ENCODE measurements around the gene TOB1. TPM values are rescaled to one million over a fixed set of nuclear protein-coding genes. Genes with fewer than 3 reads are reported as not detected.
"Not testable (repeated sequence)": the region's sequence is repeated elsewhere in the genome, so short reads cannot be mapped to it uniquely, and the experiment has no call there.

Gene TOB1
- total RNA-seq, 3 donors from 2014 or later: 29.4 to 31.0 (median 30.9) TPM

DNA sequence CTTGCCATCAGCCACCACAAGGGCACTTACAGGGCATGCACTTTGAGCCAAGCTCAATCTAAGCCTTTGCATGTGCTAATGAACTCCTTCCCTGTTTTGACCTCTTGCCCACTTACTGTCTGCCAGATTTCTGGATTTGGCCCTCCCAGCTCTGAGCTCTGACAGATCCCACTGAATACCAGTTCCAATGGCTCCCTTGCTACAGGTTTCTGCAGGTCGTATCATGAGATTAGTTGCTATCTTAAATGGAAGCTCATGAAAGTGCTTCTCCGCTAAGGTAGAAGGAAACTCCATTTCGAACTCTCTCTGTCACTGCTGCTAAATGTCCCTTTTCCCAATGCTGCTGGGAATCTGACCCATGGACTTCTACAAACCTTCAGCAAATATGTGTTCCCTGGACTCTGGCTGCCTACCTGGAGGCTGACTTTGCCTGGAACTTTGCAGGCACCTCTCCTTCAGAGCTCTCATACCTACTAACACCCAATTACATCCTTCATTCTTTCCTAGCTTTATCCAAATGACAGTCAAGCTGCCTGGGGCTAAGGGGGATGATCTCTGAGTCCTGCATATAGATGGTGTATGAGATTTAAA is 23.5 kb upstream of the TOB1 start:
- DNase-seq (no peak), ATAC-seq (no peak)
- peaks cover 19% of the 10 kb centered on the region for H3K4me1 Mint-ChIP-seq (ENCODE audit: low read depth)
- no peaks in the 10 kb centered on the region for H3K9me3 Mint-ChIP-seq
- H3K36me3 Mint-ChIP-seq (ENCODE audit: insufficient read depth): no peaks in the 10 kb centered on the region
- no peak overlapping the region for H3K4me3 Mint-ChIP-seq
- H3K27me3 Mint-ChIP-seq (ENCODE audit: low read depth): no peaks in the 10 kb centered on the region

DNA sequence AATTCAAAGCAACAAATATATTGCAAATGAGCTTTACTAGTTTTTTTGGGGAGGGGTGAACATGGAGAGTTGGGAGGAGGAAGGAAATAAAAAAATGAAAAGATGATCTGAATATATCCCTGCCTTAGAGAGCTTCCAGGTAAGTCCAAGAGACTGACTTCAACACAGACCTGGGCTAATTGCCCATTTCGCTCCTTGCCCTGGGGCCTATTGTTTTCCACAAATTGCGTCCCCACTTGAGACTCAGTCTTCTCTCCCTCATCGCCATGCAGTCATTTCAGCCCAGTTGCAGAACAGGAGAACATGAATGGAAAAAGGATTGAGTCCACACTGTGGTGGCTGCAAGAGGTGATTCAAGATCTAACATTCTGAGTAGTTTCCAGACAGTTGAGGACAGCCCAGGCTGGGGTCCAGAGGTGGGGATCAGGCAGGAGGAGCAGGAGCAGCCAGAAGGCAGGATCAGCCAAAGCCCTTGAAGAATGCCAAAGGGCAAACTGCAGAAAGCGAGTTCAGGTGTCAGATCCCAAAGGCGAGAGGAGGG is 21.6 kb upstream of the TOB1 start:
- peaks cover 27% of the 10 kb centered on the region for H3K4me1 Mint-ChIP-seq (ENCODE audit: low read depth)
- H3K4me3 Mint-ChIP-seq: no peak overlapping the region
- no peaks in the 10 kb centered on the region for H3K36me3 Mint-ChIP-seq (ENCODE audit: insufficient read depth)
- no peaks in the 10 kb centered on the region for H3K9me3 Mint-ChIP-seq
- H3K27me3 Mint-ChIP-seq (ENCODE audit: low read depth): no peaks in the 10 kb centered on the region
- ATAC-seq: no peak
- DNase-seq: no peak

DNA sequence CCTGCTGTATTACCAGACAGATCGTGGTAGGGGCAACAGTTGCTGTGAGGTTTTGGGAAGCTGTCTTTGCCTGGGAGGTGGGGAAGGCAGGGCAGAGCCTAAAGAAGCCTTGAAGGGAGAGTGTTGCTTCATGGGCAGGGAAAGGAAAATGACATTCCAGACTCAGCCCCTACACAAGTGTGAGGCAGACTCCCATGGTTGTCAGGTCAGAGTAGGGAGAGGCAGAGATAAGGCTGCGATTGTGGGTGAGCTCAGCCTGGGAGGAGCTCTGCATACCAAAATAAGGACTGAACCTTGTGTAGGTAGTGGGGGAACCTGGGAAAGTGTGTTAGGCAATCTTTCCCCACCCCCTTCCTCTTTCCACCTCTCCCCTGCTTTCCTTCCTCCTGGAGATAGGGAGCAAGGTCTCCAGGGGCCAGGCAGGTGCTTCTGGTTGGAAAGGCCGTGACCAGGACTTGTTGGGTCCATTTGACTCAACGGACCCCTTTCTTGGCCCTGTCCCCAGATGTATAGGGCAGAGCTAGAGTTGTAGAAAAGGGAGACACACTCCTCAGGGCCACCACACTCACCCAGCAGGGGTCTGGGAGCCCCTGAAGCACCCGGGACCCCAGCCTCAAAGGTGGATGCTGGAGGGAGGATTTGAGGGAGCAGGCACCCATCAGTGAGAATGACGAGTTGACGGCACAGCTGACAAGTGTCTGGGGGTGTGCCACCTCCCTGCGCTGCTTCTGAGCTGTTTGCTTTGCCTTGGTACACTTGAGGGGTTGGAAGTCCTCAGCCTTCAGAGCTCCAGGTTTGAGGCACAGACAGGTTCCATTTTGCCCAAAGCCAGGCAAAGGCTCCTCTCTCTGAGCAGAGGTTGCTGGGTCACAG is 18.5 kb upstream of the TOB1 start:
- H3K4me1 Mint-ChIP-seq (ENCODE audit: low read depth): peaks cover 32% of the 10 kb centered on the region
- no peaks in the 10 kb centered on the region for H3K9me3 Mint-ChIP-seq
- H3K4me3 Mint-ChIP-seq: no peak overlapping the region
- H3K36me3 Mint-ChIP-seq (ENCODE audit: insufficient read depth): no peaks in the 10 kb centered on the region
- H3K27me3 Mint-ChIP-seq (ENCODE audit: low read depth): no peaks in the 10 kb centered on the region
- DNase-seq (no peak), ATAC-seq (peak in 1 of 2 donors; percentile 14)

DNA sequence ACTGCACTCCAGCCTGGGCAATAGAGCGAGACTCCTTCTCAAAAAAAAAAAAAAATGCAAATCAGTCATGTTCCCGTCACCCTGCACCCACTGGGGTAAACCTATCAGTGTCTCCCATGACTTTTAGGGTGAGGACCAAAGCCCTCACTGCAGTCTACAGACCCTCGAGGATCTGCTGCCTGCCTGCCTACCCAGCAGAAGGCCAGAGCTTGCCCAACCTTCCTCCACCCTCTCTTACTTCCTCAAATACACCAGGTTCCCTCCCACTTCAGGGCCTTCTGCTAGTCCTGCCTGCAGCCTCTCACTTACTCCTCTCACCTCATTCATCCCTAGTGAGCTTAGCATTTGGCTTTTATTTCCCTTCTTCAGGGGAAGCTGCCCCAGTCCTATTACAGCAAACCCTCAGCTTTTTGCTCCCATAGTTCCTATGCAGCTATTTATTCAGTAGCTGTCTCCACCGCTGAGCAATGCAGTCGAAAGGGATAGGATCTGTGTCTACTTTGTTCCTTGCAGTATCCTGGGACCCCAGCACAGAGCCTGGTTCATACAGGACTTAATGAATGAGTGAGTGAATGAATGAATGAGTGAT is 17.8 kb upstream of the TOB1 start:
- no peak overlapping the region for H3K4me3 Mint-ChIP-seq
- H3K4me1 Mint-ChIP-seq (ENCODE audit: low read depth): peaks cover 30% of the 10 kb centered on the region
- H3K27me3 Mint-ChIP-seq (ENCODE audit: low read depth): no peaks in the 10 kb centered on the region
- no peaks in the 10 kb centered on the region for H3K36me3 Mint-ChIP-seq (ENCODE audit: insufficient read depth)
- ATAC-seq (no peak), DNase-seq (no peak)
- H3K9me3 Mint-ChIP-seq: no peaks in the 10 kb centered on the region

DNA sequence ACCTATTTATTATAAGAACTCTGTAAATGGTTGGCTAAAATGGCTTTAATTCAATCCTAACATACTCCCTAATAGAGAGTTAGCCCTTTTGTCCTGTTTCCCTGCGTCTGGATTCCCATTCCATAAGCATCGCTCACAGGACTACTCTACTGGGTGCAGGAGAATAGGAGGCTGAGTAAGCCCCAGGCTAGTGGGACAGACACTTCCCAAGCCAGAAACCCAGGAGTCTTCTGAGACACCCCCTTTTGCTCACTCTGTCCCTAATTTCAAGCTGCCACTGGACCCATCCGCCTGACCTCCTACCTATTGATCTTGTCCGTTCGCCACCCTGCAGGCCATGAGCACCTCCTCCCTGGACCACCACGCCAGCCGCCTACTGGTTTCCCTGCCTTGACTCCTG is 16.7 kb upstream of the TOB1 start:
- H3K4me3 Mint-ChIP-seq: no peak overlapping the region
- no peaks in the 10 kb centered on the region for H3K27me3 Mint-ChIP-seq (ENCODE audit: low read depth)
- H3K9me3 Mint-ChIP-seq: no peaks in the 10 kb centered on the region
- DNase-seq (no peak), ATAC-seq (no peak)
- no peaks in the 10 kb centered on the region for H3K36me3 Mint-ChIP-seq (ENCODE audit: insufficient read depth)
- peaks cover 28% of the 10 kb centered on the region for H3K4me1 Mint-ChIP-seq (ENCODE audit: low read depth)

DNA sequence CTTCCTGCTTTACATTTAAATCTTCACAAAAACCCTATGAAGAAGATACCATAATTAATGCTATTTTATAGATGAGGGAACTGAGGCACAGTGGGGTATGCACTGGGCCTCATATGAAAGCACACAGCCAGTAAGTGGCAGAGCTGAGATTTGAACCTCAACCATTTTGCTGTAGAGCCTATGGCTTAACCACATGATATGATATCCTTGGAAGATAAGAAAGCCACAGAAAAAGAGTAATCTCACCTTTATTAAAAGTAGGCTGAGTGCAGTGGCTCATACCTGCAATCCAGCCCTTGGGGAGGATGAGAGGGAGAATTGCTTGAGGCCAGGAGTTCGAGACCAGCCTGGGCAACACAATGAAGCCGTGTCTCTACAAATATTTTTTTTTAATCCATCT is 15.0 kb upstream of the TOB1 start:
- H3K27me3 Mint-ChIP-seq (ENCODE audit: low read depth): no peaks in the 10 kb centered on the region
- DNase-seq: no peak
- H3K36me3 Mint-ChIP-seq (ENCODE audit: insufficient read depth): no peaks in the 10 kb centered on the region
- no peak for ATAC-seq
- no peak overlapping the region for H3K4me3 Mint-ChIP-seq
- H3K9me3 Mint-ChIP-seq: no peaks in the 10 kb centered on the region
- H3K4me1 Mint-ChIP-seq (ENCODE audit: low read depth): peaks cover 14% of the 10 kb centered on the region

DNA sequence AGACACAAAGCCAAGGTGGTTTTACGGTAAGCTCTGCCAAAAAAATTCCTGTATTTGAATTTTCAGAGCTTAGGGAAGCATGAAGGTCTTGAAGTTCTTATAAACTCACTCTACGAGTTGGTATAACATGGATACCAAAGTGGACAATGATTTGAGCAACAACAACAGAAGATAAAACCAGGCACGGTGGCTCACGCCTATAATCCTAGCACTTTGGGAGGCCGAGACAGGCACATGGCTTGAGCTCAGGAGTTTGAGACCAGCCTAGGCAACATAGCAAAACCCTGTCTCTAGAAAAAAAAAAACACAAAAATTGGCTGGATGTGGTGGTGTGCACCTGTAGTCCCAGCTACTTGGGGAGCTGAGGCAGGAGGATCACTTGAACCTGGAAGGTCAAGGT is 12.9 kb upstream of the TOB1 start:
- peaks cover 9% of the 10 kb centered on the region for H3K4me1 Mint-ChIP-seq (ENCODE audit: low read depth)
- H3K27me3 Mint-ChIP-seq (ENCODE audit: low read depth): no peaks in the 10 kb centered on the region
- no peaks in the 10 kb centered on the region for H3K9me3 Mint-ChIP-seq
- DNase-seq: no peak
- ATAC-seq: no peak
- H3K36me3 Mint-ChIP-seq (ENCODE audit: insufficient read depth): no peaks in the 10 kb centered on the region
- no peak overlapping the region for H3K4me3 Mint-ChIP-seq

DNA sequence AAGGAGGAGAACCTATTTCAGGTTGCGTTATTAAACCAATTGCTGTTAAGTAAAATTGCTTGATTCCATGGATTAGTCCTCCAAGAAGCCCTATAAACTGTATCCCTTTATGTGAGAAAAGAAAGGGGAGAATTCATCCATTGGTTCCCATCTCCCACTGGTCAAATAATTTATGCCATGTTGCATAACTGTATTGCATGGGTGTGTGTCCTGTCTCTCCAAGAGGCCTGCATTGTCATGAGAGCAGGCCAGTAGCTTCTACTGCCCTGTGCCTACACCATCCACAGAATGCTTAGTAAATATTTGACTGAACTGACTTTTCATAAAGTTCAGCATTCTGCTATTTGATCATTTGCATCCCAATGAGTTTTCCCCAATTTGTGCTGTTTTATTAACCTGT is 11.7 kb upstream of the TOB1 start:
- DNase-seq (no peak), ATAC-seq (no peak)
- H3K4me1 Mint-ChIP-seq (ENCODE audit: low read depth): peaks cover 14% of the 10 kb centered on the region
- H3K27me3 Mint-ChIP-seq (ENCODE audit: low read depth): no peaks in the 10 kb centered on the region
- H3K9me3 Mint-ChIP-seq: no peaks in the 10 kb centered on the region
- no peaks in the 10 kb centered on the region for H3K36me3 Mint-ChIP-seq (ENCODE audit: insufficient read depth)
- H3K4me3 Mint-ChIP-seq: no peak overlapping the region

DNA sequence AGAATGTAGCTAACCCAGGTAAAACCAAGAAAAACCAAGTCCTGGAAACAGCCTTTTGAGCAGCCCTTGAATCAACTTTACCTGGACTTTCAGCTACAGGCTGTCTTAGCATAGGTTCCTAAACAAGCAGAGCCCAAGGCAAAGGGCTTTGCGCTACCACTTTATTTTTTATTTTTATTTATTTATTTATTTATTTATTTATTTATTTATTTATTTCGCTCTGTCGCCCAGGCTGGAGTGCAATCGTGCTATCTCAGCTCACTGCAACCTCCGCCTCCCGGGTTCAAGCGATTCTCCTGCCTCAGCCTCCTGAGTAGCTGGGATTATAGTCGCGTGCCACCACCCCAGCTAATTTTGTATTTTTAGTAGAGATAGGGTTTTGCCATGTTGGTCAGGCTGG is 10.9 kb upstream of the TOB1 start:
- not testable (repeated sequence) for H3K36me3 Mint-ChIP-seq (ENCODE audit: insufficient read depth); H3K27me3 Mint-ChIP-seq (ENCODE audit: low read depth); ATAC-seq; H3K4me3 Mint-ChIP-seq; DNase-seq; H3K9me3 Mint-ChIP-seq
- H3K4me1 Mint-ChIP-seq (ENCODE audit: low read depth): peaks cover 20% of the 10 kb centered on the region

DNA sequence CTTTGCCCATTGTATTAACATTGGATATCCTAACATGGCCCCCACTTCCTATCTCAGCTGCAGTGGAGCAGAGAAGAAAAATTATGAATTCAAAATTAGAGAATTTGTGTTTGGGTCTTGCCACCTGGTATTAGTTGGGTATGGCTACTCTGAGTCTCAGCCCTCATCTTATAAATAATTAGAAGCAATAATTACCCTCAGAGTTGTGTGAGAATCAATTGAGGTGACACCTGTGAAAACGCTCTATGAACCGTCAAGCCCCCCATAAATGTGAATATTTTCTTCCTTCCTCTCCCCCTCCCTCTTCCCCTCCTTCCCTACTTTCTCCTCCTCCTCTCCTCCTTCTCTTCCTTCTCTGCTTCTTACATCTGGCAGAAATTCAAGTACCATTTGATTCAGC is 8.9 kb upstream of the TOB1 start:
- Mint-ChIP-seq H3K4me3 (no peak overlapping the region), H3K27me3 (ENCODE audit: low read depth) (no peaks in the 10 kb centered on the region), H3K9me3 (no peaks in the 10 kb centered on the region), H3K36me3 (ENCODE audit: insufficient read depth) (no peaks in the 10 kb centered on the region), H3K4me1 (ENCODE audit: low read depth) (peaks cover 25% of the 10 kb centered on the region)
- ATAC-seq: no peak
- DNase-seq: no peak

DNA sequence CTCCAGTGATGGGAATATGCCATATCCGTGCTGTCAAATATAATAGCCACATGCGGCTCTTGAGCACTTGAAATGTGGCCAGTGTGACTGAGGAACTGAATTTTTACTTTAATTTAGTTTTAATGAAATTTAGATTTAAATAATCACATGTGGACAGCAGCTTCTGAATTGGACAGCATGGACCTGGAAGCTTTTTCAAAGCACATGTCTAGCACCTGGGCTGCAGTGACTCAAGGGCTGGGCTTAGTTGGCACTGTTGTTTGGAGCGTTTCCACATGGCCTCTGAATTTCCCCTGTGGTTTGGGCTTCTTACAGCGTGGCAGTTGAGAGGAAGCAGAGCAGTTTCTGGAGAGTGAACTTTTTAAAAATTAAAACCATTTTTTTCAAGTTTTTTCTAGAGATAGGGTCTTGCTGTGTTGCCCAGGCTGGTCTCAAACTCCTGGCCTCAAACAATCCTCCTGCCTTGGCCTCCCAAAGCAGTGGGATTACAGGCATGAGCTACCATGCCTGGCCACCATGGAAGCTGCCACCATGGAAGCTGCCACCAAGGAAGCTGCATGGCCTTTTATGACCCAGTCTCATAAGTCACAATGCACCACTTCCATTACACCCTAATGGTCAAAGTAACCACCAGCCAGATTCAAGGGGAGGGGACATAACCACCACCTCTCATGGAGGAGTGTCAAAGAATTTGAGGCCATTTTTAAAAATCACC is 6.7 kb upstream of the TOB1 start:
- peak; percentile 53 for DNase-seq
- H3K4me1 Mint-ChIP-seq (ENCODE audit: low read depth): peaks cover 42% of the 10 kb centered on the region
- no peaks in the 10 kb centered on the region for H3K36me3 Mint-ChIP-seq (ENCODE audit: insufficient read depth)
- ATAC-seq: peak; percentile 84 to 89
- no peaks in the 10 kb centered on the region for H3K9me3 Mint-ChIP-seq
- H3K4me3 Mint-ChIP-seq: no peak overlapping the region
- H3K27me3 Mint-ChIP-seq (ENCODE audit: low read depth): no peaks in the 10 kb centered on the region

DNA sequence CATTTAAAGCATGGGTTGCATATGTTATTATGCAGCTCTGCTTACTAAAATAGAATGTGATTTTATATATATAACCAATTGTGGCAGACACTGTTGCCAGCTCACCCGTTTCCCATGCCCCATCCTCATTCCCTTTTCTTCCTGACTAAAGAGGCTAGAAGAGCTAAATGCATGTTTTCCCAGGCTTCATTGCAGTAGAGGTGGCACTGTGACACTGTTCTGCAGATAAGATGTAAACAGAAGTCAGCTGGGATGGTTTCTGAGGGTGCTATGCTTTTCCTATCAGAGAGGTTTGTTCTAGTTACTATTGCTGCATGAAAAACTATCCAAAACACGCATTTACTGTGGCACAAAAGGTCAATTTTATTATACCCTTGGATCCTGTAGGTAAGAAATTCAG is 5.7 kb upstream of the TOB1 start:
- Mint-ChIP-seq H3K27me3 (ENCODE audit: low read depth) (no peaks in the 10 kb centered on the region), H3K36me3 (ENCODE audit: insufficient read depth) (no peaks in the 10 kb centered on the region), H3K4me1 (ENCODE audit: low read depth) (peaks cover 49% of the 10 kb centered on the region), H3K9me3 (no peaks in the 10 kb centered on the region), H3K4me3 (peak overlapping the region; percentile 31)
- ATAC-seq (no peak), DNase-seq (no peak)

DNA sequence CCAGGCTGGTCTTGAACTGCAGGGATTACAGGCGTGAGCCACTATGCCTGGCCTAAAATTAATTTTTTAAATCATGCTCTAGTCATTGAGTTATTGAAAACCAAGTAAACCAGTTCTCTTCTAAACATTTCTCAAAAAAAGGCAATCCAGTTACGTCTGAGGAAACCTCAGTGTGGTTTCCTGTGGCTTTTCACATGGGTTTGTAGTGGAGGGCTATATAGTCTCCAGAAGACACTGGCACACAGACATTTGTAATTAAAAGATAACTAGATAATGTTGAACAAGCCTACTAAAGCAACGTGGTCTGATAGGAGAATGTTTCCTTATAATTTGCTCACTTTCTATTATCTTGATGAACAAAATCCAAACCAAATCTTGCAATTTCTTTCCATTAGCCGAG is 5.2 kb upstream of the TOB1 start:
- Mint-ChIP-seq H3K36me3 (ENCODE audit: insufficient read depth) (no peaks in the 10 kb centered on the region), H3K4me1 (ENCODE audit: low read depth) (peaks cover 49% of the 10 kb centered on the region), H3K9me3 (no peaks in the 10 kb centered on the region), H3K4me3 (peak overlapping the region; percentile 31), H3K27me3 (ENCODE audit: low read depth) (no peaks in the 10 kb centered on the region)
- ATAC-seq: no peak
- no peak for DNase-seq

DNA sequence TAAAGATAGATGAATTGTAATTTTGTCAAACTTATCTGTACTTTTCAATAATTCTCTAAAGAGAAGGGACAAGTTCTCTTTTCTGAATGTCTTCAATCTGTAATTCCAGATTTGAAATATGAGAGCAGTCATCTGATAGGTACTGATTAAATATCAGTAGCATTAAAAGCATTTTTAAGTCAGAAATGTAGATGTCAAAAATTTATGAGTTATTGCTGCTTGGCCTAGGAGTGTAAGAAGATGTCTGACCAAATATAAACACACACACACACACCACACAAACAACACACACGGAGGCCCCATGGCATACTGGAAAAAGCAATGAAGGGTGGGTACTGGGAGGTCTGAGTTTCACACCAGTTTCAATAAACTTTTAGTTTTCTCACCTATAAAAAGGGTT is 2.4 kb upstream of the TOB1 start:
- no peaks in the 10 kb centered on the region for H3K27me3 Mint-ChIP-seq (ENCODE audit: low read depth)
- H3K4me1 Mint-ChIP-seq (ENCODE audit: low read depth): peaks cover 60% of the 10 kb centered on the region
- ATAC-seq (no peak), DNase-seq (no peak)
- peak overlapping the region; percentile 93 for H3K4me3 Mint-ChIP-seq
- H3K9me3 Mint-ChIP-seq: no peaks in the 10 kb centered on the region
- H3K36me3 Mint-ChIP-seq (ENCODE audit: insufficient read depth): no peaks in the 10 kb centered on the region
